ENCODE results near the gene ITM2C.

ITM2C gene

GRCh38 chr2:230869914-230870543, 5.3 kb downstream of the ITM2C start:
- POLR2A ChIA-PET, result no interaction called here
- no peak for DNase-seq (ENCODE audit: extremely low spot score)
- TF ChIP-seq ELF4 (IDR thresholded peaks at IDR 0.05), result no peak
- TF ChIP-seq CTBP1 (IDR thresholded peaks at IDR 0.05; ENCODE audit: borderline replicate concordance), result no peak
- no peak for TF ChIP-seq TARDBP (IDR thresholded peaks at IDR 0.05)
- no peak for TF ChIP-seq SUZ12 (IDR thresholded peaks at IDR 0.05)
- TF ChIP-seq L3MBTL2 (conservative IDR thresholded peaks at IDR 0.05), result no peak
- no peak for TF ChIP-seq BHLHE40 (IDR thresholded peaks at IDR 0.05; ENCODE audit: borderline replicate concordance)
- TF ChIP-seq LEF1 (IDR thresholded peaks at IDR 0.05; ENCODE audit: borderline replicate concordance), result no peak
- CTCF ChIA-PET, result interaction anchor here (0.6 to 1.7 kb wide), 5 partner anchors 22 to 54 kb away, joined by 3 to 6 read pairs (median 3); partner anchors contain the start of gene GPR55

DNA sequence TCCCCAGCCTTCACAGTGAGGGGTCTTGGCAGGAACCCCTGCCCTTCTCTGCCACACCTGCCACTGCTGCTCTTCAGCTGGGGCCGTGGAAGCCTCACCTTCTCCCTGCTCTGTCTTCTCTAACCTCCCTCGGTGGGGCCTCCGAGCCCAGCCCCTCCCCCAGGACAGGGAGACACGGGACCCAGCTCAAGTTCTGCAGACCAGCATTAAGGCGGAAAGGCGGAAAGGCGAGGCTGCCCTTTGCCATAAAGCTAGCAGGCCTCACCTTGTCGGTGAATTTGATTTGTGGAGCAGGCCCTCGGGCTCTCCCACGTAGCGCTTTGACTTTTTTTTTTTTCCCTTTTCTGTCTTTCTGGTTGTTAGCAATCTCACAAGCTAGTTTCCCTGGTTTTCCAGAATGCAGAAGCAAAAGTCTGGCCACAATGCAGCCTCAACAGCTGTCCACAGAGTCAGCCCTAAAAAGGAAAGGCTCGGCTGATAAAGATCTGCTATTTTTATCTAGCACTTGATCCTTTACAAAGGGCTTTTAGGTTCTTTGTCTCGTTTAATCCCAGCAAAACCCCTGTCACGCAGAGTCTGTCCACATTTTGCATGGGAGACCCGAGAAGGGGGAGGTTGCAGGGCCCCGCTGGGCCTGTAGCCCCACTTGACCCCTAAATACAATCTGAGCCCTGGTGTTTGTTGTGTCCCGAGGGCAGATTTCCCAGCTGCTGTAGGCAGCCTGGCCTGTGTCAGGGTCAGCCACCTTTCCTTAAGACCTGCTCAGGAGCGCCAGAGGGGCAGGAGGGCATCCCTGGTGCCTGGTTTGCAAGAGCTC, 6.0 kb downstream of the ITM2C start:
- TF ChIP-seq SP1 (IDR thresholded peaks at IDR 0.05), result no peak
- TF ChIP-seq, protein P1, sequence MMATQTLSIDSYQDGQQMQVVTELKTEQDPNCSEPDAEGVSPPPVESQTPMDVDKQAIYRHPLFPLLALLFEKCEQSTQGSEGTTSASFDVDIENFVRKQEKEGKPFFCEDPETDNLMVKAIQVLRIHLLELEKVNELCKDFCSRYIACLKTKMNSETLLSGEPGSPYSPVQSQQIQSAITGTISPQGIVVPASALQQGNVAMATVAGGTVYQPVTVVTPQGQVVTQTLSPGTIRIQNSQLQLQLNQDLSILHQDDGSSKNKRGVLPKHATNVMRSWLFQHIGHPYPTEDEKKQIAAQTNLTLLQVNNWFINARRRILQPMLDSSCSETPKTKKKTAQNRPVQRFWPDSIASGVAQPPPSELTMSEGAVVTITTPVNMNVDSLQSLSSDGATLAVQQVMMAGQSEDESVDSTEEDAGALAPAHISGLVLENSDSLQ (IDR thresholded peaks at IDR 0.05), result peak; percentile 49; the same call in 1 of the 2 replicates
- CTCF ChIA-PET, result interaction anchor here (0.5 to 1.5 kb wide), 4 partner anchors 23 to 46 kb away, joined by 3 to 5 read pairs (median 4); no protein-coding TSS in a partner anchor
- DNase-seq (ENCODE audit: extremely low spot score), result no peak
- POLR2A ChIA-PET, result no interaction called here

DNA sequence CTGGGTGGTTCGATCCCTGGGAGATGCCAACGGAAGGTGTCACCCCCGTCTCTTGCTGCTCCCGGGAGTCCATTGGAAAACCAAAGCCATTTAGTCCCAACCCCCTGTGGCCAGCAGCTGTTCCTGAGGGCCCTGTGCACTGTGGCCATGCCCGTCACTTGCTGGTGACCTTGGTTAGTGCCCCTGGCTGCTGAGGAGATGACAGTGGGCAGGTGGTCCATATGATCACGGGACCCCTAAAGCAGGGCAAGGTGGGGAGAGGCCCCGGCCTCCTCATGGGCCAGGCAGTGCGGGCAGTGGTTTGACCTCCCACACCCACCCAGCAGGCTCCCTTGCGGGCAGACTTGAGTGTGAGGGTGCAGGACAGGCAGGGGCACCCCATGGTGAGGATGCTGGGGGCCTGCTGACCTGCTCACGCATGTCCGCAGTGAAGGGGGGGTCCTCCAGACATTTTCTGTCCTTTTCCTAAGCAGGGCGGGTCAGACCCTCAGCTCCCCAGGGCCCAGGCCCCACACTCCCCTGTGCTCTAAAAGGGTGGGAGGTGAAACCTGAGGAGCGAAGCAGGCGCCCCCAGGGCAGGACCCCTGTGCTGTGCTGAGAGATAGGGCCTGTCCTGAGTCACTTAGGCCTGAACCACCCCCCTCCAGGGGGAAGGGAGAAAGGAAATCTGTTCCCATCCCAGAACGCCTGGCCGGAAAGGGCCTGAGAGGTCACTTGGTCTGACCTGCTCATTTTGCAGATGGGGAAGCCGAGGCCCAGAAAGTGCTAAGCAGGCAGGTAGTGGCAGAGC, 6.8 kb downstream of the ITM2C start:
- TF ChIP-seq SP1 (IDR thresholded peaks at IDR 0.05) (no peak), BHLHE40 (IDR thresholded peaks at IDR 0.05; ENCODE audit: borderline replicate concordance) (no peak), LEF1 (IDR thresholded peaks at IDR 0.05; ENCODE audit: borderline replicate concordance) (no peak), TARDBP (IDR thresholded peaks at IDR 0.05) (no peak), HDGF (IDR thresholded peaks at IDR 0.05; ENCODE audit: borderline replicate concordance) (no peak), FOXA1 (IDR thresholded peaks at IDR 0.05) (no peak), CTBP1 (IDR thresholded peaks at IDR 0.05; ENCODE audit: borderline replicate concordance) (no peak), ARNT (IDR thresholded peaks at IDR 0.05) (no peak), SUZ12 (IDR thresholded peaks at IDR 0.05) (no peak)
- TF ChIP-seq, protein P1 (IDR thresholded peaks at IDR 0.05), result no peak
- POLR2A ChIA-PET, result no interaction called here
- CTCF ChIA-PET, result interaction anchor here (0.5 to 1.5 kb wide), 2 partner anchors 23 to 47 kb away, joined by 4 to 5 read pairs; no protein-coding TSS in a partner anchor
- DNase-seq (ENCODE audit: extremely low spot score), result no peak

GRCh38 chr2:230872151-230872967, 7.6 kb downstream of the ITM2C start:
- ChIA-PET POLR2A (no interaction called here), CTCF (interaction anchor here (0.6 to 1.5 kb wide), 2 partner anchors 48 to 59 kb away, joined by 4 to 5 read pairs; no protein-coding TSS in a partner anchor)
- DNase-seq (ENCODE audit: extremely low spot score), result no peak
- no peak for TF ChIP-seq L3MBTL2 (conservative IDR thresholded peaks at IDR 0.05)
- no peak for TF ChIP-seq SUZ12 (IDR thresholded peaks at IDR 0.05)
- TF ChIP-seq FOXM1 (IDR thresholded peaks at IDR 0.05; ENCODE audit: borderline replicate concordance), result no peak
- no peak for TF ChIP-seq HDGF (IDR thresholded peaks at IDR 0.05; ENCODE audit: borderline replicate concordance)
- TF ChIP-seq ARNT (IDR thresholded peaks at IDR 0.05), result no peak
- no peak for TF ChIP-seq SP1 (IDR thresholded peaks at IDR 0.05)
- TF ChIP-seq, protein P1 (IDR thresholded peaks at IDR 0.05), result no peak
- no peak for TF ChIP-seq ZNF384 (IDR thresholded peaks at IDR 0.05)
- TF ChIP-seq CTBP1 (IDR thresholded peaks at IDR 0.05; ENCODE audit: borderline replicate concordance), result no peak
- no peak for TF ChIP-seq FOXK2 (IDR thresholded peaks at IDR 0.05)
- no peak for TF ChIP-seq LEF1 (IDR thresholded peaks at IDR 0.05; ENCODE audit: borderline replicate concordance)
- no peak for TF ChIP-seq BHLHE40 (IDR thresholded peaks at IDR 0.05; ENCODE audit: borderline replicate concordance)

- POLR2A ChIA-PET, result no interaction called here
- CTCF ChIA-PET, result interaction anchor here (0.6 kb wide), 1 partner anchor 58 kb away, joined by 5 read pairs; no protein-coding TSS in a partner anchor
- no peak for DNase-seq (ENCODE audit: extremely low spot score)
Measured at GRCh38 chr2:230872968-230873660, 8.4 kb downstream of the ITM2C start.

More at GRCh38 chr2:230872968-230873660, 8.4 kb downstream of the ITM2C start:
- TF ChIP-seq FOXA1 (IDR thresholded peaks at IDR 0.05) (no peak), ELF4 (IDR thresholded peaks at IDR 0.05) (no peak), SP1 (IDR thresholded peaks at IDR 0.05) (no peak), HDGF (IDR thresholded peaks at IDR 0.05; ENCODE audit: borderline replicate concordance) (no peak), ZNF384 (IDR thresholded peaks at IDR 0.05) (no peak), LEF1 (IDR thresholded peaks at IDR 0.05; ENCODE audit: borderline replicate concordance) (no peak), L3MBTL2 (conservative IDR thresholded peaks at IDR 0.05) (no peak), CTBP1 (IDR thresholded peaks at IDR 0.05; ENCODE audit: borderline replicate concordance) (no peak), TARDBP (IDR thresholded peaks at IDR 0.05) (no peak)
- TF ChIP-seq, protein P1 (IDR thresholded peaks at IDR 0.05), result no peak
